HG03025 (cell line): Measurements from ENCODE around the gene SEMA5A.

Experiments used
- ATAC-seq: cut with Tn5 transposase; IDR thresholded peaks from one replicate; pipeline ENCODE4 v1.9.1; 2021; ENCODE audit warnings: mild to moderate bottlenecking, moderate library complexity; ENCODE audit not compliant: unreplicated experiment, low FRiP score

The SEMA5A gene

DNA sequence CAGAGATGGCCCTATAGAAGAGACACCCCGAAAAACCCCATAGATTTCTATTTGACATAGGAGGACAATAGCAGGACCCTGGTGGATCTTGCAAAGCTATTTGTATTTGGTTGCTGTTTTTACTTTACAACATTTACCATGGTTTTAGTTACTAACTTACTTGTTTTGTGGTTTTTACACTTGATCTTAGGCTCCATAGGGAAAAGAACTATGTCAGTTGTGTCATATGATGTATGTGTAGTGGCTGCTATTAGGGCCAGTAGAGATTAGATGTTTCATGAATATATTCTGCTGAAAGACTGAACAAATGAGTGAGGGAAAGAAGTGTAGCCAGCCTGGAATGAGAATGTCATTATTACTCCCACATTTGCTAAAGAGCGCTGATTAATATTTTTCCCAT lies 388.1 kb downstream of the SEMA5A start:
- no peak for ATAC-seq

DNA sequence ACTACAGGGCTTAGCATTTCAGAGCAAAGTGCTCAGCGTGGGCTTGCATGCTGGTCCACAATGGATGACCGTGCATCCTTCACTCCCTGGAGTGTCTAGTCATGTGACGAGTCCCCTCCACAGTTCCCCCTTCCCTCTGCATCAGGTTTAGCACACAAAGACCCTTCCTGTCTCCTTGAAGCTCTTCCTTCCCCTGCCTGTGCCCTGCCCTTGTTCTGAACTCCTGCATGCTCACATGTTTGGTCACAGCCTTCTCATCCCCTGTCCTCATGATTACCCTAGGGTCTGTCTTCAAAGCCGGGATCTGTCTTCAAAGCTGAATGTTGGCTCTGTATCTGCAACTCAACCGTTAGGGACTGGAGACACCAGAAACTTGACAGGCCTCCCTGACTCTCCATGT lies 388.9 kb downstream of the SEMA5A start:
- no peak for ATAC-seq

DNA sequence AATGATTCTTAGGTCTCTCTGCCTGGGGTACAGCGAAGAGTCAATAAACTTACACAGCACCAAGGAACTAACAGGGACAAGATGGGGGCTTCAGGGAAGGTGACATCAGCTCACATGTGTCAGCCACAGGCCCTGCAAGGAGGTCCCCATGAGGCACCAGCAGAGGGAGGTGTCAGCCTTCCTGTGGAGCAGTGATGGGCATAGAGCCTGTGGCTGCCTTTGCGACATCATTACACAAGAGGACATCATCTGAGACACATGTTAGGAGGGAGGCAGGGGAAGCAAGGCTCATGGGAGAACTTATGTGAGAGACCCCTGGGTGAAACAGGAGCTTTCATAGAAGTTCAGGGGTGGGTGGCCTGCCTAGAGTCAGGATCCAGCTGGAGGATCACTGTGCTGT lies 389.6 kb downstream of the SEMA5A start:
- no peak for ATAC-seq

DNA sequence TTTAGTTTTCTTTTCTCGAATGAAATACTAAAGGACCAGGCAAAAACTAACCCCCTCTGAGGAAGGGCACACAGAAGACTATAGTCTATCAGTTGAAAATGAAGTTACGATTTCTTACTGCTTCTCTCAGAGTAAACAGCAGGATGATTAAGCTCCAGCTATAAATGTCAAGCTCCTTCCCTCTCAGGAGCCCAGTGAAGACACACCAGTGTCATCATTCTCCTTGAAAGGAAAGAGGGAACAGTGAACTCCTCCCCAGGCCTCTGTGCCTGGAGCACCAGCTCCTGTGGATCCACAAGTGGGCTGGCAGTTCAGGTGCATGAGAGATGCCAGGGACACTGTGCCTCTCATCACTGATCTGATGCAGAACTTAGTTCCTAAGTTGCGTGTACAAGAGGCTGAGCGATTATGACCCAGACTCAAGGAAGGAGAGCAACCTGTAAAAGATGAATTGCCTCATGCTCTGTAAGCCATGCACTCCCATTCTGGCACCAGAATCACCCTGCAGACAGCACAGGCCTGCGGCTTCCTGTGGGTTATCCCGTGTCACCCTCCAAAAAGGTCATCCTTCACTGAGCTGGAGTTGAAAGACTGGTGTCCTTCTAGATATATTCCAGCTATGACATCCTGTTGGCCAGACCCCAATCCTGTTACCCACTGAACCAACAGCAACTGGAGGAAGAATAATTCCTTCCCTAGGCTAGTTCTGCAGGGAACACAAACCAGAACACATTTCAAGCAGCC lies 394.0 kb downstream of the SEMA5A start:
- ATAC-seq, result no peak

DNA sequence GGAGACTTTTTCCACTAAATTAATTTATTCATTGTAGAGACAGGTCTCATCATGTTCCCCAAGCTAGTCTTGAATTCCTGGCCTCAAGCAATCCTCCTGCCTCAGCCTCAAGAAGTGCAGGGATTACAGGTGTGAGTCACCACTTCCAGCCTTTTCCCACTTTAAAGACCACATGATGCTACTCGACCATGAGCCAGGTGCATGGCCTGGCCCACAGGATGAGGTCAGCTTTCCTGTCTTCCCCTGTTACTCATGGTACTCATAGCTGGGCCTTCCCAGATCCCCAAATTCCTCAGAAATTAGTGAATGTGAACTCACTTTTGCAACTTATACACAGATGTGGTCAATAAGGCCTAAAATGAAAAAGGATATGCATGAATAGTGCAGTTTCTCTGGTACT lies 395.9 kb downstream of the SEMA5A start:
- ATAC-seq, result no peak

DNA sequence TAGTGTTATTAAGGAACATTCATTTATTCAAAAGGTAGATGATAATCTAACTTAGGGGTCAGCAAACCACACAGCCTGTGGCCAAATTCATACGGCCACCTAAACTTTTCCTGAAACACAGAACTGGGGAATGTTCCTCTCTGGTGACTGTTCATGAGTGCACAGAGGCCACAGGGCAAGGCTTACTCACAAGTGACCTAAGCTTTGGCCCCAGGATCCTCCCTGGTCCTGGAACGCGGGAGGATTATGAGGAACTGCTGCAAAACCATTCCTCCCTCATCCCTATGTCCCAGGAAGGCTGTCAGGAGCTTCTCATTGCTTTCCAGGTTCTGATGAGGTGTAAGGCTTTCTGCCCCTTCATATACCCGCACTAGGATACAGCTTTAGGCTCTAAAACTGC lies 397.6 kb downstream of the SEMA5A start:
- ATAC-seq, result no peak

DNA sequence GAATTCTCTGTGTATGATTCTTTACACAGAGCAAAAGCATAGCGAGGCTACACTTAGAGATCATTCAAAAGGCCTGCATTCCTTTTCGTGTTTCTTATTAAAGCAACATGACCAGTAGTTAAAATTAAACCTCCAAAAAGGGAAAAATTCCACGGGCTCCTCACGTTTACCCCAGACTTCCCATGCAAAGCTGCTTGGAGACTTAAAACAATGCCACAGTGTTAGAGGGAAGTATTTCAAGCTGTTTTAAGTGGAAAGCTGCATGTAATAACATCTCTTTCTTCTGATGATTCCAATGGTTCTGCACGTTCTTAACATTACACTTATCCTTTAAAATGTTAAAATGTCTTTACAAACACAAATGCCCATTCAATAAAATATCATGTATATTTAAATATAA lies 405.2 kb downstream of the SEMA5A start:
- ATAC-seq, result no peak

DNA sequence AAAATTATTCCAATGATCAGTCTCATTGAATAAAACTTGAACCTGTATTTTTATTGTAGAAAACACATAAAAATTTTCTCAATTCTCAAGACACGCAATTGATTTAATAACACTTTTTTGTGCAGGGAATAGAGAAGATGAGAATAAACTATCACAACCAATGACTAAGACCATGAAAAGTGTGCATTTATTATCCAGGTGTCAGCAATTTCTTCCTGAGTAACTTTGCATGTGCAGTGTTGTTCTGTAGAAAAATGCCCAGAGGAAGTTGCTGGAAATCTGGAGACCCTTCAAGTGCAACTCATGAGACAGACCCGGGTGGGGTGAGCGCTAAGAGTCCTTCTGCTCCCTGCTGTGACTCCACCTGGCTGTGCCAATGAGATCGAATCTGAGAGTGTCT lies 405.7 kb downstream of the SEMA5A start:
- no peak for ATAC-seq

DNA sequence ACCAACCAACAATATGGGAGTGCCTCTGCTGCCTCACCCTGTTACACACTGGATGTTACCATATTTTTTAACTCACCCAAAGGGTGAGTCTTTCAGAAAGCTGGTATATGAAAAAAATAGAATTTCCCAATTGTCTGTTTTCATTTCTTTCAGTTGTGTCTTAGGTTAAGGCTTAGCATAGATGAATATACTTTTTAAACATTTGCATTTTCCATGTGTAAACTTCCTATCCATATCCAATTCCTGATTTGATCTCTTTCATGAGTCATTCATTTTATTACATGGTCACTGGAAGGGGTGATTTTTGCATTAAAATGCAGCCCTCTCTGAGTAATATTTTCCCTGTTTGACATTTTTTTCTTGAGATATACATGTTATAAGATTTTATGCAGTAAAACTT lies 406.5 kb downstream of the SEMA5A start:
- ATAC-seq, result no peak

DNA sequence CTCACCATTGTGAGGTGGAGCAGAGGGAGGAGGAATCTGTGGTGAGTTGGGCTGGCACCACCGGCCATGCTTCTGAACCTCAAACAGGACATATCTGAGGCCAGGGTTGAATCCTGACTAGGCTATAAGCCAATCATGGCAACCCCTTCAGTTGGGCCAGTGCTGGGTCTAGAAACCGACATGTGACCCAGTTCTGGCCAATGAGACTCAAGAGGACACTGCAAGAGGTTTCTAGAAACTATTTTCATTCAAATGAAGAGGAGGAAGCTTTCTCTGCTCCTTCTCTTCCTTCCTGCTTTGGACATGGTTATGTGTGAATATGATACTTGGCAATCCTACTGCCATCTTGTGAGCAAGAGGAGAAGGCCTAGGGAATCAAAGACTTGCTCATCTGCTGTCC lies 417.7 kb downstream of the SEMA5A start:
- ATAC-seq, result no peak

DNA sequence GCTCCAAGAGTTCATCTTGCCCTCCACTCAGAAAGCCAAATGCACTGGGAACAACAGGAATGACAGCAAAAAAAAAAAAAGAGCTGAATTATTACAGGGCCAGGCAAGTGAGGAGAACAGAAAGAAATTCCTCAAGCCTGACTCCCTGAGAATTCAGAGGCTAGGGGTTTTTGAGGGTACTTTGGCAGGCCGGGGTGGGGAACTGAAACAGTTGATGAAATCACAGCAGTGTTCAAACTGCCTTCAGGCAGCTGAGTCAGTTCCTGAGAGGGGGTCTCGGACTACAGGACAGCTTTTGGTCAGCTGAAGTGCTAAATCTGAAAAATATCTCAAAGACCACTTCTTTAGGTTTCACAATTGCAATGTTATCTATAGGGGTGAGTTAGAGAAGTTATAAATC lies 419.4 kb downstream of the SEMA5A start:
- ATAC-seq, result peak; percentile 41

DNA sequence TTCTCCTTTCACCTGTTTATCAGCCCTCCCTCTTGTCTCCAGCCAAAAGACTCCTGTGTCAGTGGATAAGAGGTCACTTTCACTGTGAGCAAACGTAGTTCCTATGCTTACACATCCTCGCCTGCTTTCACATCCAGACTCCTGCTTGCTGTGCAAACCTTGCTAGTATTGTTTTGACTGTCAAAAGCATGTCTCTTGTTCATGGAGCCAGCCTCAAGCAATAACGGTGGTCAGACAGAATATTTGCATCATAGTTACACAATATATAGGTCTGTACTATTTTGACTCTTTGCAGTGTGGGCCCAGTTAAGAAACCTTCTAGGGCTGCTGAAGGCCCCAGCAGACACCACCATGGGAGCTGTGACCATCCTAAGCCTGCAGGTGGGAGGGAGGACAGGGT lies 420.0 kb downstream of the SEMA5A start:
- peak; percentile 87 for ATAC-seq

DNA sequence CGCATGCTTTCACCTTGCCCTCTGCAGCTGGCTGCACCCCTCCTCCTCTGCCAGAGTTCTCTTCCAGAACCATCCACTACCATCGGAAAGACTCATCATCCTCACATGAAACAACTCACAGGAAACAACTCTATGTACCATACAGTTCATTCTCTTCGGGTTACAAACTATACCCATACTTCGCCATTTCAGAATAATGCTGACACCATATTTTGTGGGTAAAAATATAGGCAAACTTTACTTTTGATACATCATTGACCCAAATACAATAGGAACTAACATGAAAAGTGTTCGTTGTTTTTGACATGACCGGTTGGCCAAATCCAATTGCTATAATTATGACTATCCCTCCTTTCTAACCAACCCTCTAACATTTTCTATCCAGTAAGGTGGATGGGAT lies 421.0 kb downstream of the SEMA5A start:
- no peak for ATAC-seq

DNA sequence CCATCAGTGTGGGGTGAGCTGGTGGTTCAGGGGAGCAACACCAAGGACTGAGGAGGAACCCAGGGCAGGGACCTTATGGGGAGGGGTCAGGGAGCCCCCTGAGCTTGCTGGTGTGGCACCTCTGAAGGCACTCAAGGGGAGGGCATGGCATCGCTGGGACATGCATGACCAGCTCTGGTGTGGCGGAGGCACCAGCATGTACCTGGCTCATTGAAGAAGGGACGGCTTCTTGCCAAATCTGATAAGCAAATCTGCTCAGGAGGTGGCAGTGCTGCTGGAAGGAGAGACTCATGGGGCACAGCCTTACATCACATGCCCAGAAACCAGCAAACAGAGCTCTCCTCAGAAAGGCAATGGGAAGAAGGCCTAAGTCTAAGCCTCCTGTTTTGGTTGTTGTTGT lies 421.8 kb downstream of the SEMA5A start:
- ATAC-seq, result no peak

DNA sequence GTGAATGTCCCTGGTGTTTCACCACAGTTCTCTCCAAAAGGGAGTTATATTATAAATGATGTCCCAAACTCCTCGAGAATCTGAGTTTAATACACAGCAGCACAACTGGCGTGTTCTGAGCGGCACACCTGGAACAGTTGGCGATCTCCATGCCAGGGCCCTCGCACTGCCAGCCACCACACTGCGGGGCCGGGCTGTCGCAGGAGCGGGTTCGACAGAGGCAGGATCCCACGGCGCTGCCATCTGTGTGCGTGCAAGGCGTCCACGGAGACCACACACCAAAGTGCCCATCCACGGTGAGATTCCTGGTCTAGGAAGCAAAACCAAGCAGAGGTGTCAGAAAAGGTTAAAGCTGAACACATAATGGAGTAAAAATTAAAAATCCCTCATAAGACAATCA lies 423.3 kb downstream of the SEMA5A start:
- ATAC-seq, result no peak

DNA sequence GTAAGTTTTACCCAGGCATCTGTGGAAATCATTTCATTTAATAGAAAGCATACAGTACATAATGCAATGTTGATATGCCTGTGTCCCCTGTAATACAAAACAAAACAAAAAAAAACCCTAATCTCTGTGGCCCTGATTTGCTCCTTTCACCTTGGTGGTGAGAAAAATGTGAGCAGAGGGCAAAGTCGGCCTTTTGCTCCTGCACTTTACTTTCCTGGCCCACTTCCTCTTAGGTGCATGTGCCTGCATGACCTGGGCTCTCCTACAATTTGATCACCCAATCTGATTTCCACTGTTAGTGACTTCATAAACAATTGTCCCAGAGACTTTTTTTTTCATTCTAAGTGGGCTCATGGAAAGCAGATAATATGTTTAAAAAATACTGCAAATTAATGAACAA lies 424.3 kb downstream of the SEMA5A start:
- ATAC-seq, result no peak

DNA sequence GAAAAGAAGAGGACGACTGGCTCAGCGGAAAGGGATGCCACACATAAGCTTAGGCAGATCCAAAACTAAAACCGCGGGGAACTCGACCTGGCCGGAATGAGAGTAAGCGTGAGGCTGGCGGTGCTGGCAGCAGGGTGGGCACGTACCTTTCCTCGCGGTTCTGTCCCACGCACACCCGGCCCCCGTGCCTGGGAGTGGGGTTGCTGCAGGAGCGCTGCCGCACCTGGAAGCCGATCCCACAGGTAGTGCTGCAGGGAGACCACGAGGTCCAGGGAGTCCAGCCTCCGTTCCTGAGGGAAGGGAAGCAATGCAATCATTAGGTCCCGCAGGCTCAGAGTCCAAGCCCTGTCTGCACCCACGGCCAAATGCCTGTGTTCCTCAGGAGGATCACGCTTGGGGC lies 427.0 kb downstream of the SEMA5A start:
- no peak for ATAC-seq

DNA sequence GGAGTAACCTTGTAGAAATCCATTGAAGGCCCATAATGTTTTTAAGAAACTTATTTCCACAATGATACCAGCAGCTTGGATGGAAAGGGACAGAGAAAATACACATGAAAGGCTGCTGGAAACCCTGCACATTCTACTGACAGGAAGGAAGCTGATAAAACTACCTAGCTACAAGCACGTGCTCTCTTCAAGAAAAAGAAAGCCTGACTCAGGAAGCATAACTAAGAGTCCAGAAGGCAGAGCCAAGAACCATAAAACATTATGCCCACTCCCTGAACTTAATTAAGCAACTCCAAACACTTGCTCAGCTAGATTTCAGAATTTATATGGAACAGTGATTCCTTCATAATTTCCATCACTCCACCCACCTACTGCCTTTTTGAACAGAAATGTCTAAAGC lies 430.8 kb downstream of the SEMA5A start:
- ATAC-seq, result no peak

DNA sequence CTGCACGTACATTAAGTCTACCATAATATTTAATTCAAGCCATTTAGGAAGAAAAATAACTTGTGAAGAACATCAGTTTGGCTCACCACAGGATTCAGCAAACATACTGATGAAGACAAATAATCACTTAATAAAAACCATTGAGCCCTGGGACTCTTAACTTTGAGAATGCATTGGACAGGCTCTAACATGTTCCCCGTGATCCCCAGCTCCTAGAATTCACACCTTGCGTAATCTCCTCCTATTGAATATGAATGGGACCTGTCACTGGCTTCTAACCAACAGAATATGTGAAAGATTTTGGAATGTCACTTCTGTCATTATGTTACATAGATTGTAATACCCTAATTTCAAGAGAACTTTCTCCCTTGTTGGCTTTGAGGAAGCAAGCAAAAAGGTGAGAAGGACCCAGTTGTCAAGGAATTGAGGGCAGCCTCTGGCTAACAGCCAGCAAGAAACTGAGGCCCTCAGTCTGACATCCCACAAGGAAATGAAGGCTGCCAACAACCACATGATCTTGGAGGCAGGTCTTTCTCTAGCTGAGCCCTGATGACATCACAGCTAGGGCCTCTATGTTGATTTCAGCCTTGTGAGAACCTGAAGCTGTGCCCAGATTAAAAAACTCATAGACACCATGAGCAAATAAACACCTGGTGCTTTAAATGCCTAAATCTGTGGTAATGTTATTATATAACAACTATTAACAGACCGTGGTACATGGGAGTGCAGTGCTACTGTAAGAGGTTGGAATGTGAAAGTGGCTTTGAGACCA lies 433.2 kb downstream of the SEMA5A start:
- ATAC-seq, result no peak

DNA sequence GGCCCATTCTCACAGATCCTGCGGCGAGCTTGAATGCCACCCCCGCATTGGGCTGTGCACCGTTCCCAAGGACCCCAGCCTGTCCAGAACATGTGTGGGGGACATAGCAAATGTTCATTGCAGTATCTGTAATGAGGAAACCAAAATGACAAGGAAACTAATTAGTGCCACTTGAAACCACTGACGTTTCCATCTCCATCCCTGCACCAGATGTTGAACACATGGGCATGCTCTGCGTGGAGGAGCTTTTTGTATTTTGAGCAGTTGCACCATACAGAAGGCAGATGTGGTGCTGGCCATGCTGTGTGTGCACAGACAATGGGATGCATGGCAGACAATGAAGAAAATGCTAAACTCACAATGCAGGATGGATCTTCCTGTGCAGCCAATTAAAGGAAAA lies 437.7 kb downstream of the SEMA5A start:
- no peak for ATAC-seq

DNA sequence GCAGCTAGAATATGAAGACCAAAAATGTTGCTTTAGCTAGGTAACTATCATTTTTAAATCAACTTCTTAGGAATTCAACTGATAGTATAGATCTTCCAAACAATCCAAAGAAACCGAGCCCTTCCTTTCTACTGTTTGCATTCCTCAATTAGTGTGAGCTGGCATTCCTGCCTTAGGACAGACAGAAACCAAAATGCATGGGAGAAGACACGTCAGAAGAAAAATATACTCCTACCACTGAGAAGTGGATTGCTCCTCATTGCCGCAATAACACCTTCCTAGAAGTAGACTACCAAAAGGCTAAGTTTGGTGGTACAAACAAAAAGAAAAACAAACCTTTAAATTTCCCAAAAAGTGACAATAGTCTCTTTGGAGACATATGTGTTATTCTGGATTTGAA lies 440.0 kb downstream of the SEMA5A start:
- ATAC-seq, result no peak
